Inflammatory macrophage treated with lipopolysaccharide for 4 hours (primary cell): ENCODE results near the gene STK16.
"Not testable (repeated sequence)": the region's sequence is repeated elsewhere in the genome, so short reads cannot be mapped to it uniquely, and the experiment has no call there.

Experiments
- DNase-seq: peaks from one replicate; pipeline ENCODE4 v3.0.0-alpha.2; 2020

STK16 gene

GRCh38 chr2:219246559-219246958 lies 1.3 kb downstream of the STK16 start:
- no peak for DNase-seq

GRCh38 chr2:219247678-219248642 lies 2.7 kb downstream of the STK16 start:
- no peak for DNase-seq

- DNase-seq = no peak
Observed at GRCh38 chr2:219248845-219249202, 3.5 kb downstream of the STK16 start.

GRCh38 chr2:219249203-219249980 lies 4.1 kb downstream of the STK16 start:
- no peak for DNase-seq

DNA sequence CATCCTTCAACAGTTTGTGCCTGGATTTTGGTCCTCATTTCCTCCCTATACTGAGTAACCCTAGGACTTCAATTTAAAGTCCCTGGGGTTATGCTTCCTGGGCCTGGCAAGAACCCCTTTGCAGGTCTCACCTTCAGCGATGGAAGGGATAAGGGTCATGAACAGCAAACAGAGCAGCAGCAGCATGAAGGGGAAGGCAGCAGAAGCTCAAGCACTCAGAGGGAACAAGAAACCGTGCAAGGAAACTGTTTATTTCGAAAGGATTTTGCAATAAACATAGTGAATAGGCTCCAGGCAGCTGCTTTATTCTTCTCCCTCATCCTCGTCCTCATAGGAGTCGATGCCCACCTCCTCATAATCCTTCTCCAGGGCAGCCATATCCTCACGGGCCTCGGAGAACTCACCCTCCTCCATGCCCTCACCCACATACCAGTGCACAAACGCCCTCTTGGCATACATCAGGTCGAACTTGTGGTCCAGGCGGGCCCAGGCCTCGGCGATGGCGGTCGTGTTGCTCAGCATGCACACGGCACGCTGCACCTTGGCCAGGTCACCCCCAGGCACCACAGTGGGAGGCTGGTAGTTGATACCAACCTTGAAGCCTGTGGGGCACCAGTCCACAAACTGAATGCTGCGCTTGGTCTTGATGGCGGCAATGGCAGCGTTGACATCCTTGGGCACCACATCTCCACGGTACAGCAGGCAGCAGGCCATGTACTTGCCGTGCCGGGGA lies 4.9 kb downstream of the STK16 start:
- peak; percentile 50 for DNase-seq

DNA sequence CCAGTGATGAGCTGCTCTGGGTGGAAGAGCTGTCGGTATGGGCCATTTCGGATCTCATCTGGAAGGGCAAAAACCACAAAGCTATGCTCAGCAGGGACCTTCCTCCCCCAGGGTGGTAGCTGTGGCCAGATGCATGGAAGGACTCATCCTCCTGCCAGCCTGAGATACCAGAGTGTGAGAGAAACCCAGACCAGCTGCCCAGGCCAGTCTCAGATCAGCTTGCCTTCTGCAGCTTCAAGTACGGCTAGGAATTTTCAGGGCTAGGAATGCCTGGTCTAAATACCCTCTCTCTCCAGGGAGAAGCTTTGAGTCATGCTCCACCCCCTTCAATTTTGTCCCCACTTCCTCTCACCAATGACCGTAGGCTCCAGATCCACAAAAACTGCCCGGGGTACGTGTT lies 6.4 kb downstream of the STK16 start:
- DNase-seq = no peak

- DNase-seq = no peak
Observed at GRCh38 chr2:219252084-219252483, 6.8 kb downstream of the STK16 start.

GRCh38 chr2:219252570-219252899 lies 7.3 kb downstream of the STK16 start:
- DNase-seq = no peak

DNA sequence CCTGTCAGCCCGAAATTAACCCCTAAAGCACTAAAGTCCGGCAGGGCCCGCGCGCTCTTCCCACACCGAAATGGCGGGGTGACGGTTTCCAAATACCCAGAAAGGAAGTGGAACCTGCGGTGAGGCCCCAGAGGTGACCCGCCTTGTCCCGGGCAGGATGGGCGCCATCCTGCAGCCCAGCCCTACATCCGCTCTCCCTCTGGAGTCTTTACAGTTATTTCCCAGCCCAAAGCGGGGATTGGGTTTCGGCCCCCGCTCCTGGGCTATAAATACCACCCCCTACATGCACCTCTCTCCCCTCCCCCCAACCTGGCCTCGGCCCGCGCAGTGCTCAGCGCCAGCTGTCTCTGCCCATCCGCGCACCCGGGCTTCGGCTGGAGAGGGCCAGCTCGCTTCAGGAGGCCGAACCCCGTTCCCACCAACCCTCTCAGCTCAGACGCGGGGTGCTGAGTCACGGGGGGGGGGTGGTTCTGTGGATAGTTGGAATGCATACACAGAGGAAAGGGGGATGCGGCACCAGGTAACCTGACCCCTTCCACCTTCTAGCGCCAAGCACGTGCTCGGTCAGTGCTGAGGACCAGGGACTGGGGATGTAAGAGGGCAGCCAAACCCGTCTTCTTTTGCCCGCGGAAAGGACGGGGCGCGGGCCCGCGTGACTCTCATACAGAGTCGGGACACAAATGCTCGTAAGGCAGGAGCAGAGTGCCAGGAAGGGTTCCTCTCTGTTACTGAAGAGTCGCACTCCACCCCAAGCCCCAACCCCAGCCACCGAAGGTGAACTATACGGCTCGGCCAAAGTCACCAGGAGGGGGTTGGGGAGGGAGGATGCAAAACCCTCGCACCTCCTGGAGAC lies 7.8 kb downstream of the STK16 start, which contains the start of gene TUBA4B:
TUBA4B (plus strand) TSS at position 344 of the 853 bp plus-strand sequence; CDS start at position 509, 165 bp downstream.
- DNase-seq = peak; percentile 33

- peak; percentile 84 for DNase-seq
Observed at GRCh38 chr2:219253753-219254589, 8.7 kb downstream of the STK16 start, which contains the start of gene TUBA4A. TUBA4A (minus strand) TSS chr2:219253918; CDS start chr2:219253858, 60 bp downstream.

- DNase-seq = peak; percentile 87
Observed at GRCh38 chr2:219254590-219255201, 9.4 kb downstream of the STK16 start.

DNA sequence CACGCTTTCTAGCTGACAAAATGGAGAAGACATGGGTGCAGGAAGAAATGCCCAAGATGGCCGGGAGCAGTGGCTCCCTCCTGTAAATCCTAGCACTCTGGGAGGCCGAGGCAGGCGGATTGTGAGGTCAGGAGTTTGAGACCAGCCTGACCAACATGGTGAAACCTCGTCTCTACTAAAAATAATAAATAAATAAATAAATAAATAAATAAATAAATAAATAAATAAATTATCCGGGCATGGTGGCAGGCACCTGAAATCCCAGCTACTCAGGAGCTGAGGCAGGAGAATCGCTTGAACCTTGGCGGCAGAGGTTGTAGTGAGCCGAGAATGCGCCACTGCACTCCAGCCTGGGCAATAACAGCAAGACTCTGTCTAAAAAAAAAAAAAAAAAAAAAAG lies 13.7 kb downstream of the STK16 start:
- DNase-seq = not testable (repeated sequence)

DNA sequence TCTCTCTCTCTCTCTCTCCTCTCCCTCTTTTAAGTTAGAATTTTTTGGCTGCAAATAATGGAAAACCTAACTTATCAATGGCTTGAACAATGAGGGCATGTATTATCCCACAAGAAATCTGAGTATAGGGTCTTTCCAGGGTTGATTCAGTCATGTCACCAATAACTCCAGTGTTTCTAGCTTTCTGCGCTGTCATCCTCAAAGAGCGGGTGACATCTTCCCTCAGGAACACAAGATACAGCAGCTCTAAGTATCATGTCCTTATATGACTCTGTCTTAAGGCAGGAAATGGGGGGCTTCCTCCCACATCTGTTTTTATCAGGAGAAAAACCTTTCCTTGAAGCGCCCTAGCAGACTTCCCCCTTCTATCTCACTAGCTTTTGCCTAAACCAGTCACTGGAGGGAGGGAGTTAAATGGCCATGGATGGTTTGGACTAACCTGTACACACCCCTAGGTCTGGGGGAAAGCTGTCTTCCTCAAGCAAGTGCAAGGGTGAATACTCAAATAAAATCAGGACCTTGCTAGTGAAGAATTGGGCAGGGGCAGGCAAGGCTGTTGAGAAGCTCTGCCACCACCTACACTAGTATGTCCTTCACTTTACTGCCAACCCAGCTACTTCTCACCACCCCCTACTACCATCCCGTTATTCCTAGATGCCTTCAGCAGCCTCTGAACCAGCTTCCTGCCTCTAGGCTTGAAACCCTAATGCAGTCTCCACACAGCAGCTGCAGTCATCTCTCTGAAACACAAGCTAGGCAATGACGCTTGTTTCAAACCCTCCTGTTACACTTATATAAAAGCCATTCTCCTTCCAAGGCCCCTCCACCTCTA lies 16.0 kb downstream of the STK16 start:
- no peak for DNase-seq

DNA sequence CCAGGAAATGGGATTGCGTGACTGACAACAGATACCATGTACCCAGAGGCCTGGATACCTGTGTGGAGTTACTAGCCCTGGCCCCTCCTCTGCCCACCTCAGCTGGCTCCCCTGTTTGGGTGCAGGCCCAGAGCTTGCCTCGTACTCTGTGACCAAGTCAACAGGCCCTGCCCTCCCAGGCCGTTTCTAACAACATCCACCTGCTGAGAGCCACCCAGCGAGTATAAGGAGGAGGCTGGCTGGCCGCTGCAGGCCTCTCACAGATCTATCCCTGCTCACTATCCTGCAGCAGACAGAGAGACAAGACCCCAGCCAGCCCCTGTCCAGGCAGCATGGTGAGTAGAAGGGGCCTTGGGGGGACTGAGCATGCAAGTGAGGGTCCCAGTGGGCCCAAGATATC lies 21.0 kb downstream of the STK16 start:
- DNase-seq = no peak

DNA sequence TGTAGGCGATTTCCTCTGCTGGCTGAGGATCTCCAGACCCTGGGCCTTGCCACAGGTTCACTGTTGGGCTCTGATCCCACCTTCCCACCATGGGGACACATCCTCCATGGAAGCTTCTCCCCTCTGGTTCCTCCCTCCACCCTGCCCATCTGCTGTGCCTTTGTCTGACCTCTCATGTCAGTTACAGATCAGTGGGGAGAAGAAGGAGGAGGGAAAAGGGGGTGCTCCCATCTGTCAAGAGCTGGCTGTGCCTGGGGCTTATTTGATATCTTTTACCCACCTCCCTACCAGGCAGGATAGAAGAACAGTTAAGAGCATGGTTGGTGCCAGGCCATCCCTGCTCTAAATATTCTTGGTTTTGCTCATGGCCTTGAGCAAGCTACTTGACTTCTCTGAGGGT lies 21.6 kb downstream of the STK16 start:
- DNase-seq = no peak

DNA sequence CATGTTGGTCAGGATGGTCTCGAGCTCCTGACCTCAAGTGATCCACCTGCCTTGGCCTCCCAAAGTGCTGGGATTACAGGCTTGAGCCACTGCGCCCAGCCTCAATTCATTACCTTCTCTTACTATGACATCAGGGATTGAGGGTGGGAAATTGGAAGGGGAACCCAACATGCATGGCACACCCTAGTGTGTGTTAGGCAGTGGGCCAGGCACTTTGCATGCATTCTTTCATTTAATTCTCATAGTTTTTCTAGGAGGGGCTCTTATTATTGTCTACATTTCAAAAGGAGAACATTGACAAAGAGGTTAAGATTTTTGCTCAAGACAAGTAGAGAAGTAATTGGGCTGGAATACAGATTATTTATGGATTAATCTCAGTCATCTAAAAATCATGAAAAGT lies 23.0 kb downstream of the STK16 start:
- DNase-seq = no peak

GRCh38 chr2:219269362-219270054 lies 24.2 kb downstream of the STK16 start:
- DNase-seq = no peak

DNA sequence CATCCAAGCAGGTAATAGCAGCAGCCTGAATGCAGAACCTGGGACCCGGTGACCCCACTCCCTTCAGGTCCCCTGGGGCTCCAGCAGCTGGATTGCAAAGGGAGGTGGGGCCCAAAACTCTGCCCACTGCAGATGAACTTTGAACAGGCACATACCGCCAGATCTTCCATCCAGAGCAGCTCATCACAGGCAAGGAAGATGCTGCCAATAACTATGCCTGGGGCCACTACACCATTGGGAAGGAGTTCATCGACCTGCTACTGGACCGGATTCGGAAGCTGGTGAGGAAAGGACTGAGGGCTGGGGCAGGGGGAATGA lies 24.7 kb downstream of the STK16 start:
- no peak for DNase-seq

DNA sequence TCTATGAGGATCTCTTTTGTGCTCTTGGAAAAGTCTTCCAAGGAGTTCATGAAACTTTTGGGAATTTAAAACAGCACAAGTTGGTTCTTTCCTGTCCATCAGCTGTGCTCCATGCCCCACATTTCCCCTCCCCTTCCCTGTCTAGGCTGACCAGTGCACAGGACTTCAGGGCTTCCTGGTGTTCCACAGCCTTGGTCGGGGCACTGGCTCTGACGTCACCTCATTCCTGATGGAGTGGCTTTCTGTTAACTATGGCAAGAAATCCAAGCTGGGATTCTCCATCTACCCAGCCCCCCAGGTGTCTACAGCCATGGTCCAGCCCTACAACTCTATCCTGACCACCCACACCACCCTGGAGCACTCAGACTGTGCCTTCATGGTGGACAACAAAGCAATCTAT lies 25.7 kb downstream of the STK16 start:
- DNase-seq = no peak
